ENCODE results near the gene SCAPER. TPM values are rescaled to one million over a fixed set of nuclear protein-coding genes. Genes with fewer than 3 reads are reported as not detected.
A peak's percentile ranks its signal among the peaks of the same experiment; 100 is the strongest.

Gene SCAPER
- total RNA-seq, 1 donor from 2014 or later: 42.6 TPM

DNA sequence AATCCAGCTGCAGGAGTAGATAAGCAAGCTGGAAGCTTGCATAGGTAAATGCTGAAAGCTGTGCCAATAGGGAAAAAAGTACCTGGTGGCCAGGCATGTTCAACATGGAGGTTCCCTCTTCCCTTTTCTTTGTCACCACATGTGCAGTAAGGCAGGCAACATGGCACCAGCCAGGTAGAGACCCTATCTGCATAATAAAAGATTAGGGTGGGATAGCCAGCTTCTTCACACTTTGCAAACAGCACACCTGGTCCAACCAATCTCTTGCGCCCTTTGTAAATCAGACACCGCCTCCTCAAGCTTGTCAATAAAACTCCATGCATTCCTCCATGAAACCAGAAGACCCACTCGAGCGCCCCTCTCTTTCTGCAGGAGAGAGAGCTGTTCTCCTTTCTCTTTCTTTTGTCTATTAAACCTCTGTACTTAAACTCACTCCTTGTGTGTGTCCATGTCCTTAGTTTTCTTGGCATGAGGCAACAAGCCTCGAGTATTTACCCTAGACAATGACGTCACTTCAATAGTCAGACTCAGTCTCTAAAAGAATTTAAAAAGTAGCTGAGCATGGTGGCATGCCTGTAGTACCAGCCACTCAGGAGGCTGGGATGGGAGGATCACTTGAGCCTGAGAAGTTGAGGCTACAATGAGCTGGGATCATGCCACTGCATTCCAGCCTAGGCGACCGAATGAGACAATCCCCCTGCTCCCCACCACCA lies 256.3 kb downstream of the SCAPER start:
- no peaks in the 10 kb centered on the region for H3K27me3 ChIP-seq (ENCODE audit: low read depth)
- DNase-seq: no peak

GRCh38 chr15:76647612-76648011 lies 257.5 kb downstream of the SCAPER start:
- H3K36me3 ChIP-seq: peaks cover 32% of the 10 kb centered on the region
- TF ChIP-seq, protein P1, sequence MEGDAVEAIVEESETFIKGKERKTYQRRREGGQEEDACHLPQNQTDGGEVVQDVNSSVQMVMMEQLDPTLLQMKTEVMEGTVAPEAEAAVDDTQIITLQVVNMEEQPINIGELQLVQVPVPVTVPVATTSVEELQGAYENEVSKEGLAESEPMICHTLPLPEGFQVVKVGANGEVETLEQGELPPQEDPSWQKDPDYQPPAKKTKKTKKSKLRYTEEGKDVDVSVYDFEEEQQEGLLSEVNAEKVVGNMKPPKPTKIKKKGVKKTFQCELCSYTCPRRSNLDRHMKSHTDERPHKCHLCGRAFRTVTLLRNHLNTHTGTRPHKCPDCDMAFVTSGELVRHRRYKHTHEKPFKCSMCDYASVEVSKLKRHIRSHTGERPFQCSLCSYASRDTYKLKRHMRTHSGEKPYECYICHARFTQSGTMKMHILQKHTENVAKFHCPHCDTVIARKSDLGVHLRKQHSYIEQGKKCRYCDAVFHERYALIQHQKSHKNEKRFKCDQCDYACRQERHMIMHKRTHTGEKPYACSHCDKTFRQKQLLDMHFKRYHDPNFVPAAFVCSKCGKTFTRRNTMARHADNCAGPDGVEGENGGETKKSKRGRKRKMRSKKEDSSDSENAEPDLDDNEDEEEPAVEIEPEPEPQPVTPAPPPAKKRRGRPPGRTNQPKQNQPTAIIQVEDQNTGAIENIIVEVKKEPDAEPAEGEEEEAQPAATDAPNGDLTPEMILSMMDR (IDR thresholded peaks at IDR 0.05; ENCODE audit: borderline replicate concordance): no peak
- H3K4me3 ChIP-seq: no peak overlapping the region
- H3K27me3 ChIP-seq (ENCODE audit: low read depth): no peaks in the 10 kb centered on the region
- H3K9me3 ChIP-seq (replicated peaks): peaks cover 7% of the 10 kb centered on the region
- no peak overlapping the region for H3K27ac ChIP-seq (replicated peaks)
- intact Hi-C loops (cut with micrococcal nuclease): no loop called here
- DNase-seq: no peak
- no peaks in the 10 kb centered on the region for H3K4me1 ChIP-seq

More for the DNA sequence above, 256.3 kb downstream of the SCAPER start:
- H3K27ac ChIP-seq (replicated peaks): no peak overlapping the region
- H3K4me3 ChIP-seq: no peak overlapping the region
- no peaks in the 10 kb centered on the region for H3K4me1 ChIP-seq
- intact Hi-C loops (cut with micrococcal nuclease): no loop called here
- peaks cover 27% of the 10 kb centered on the region for H3K36me3 ChIP-seq
- TF ChIP-seq, protein P1 (IDR thresholded peaks at IDR 0.05; ENCODE audit: borderline replicate concordance): no peak
- H3K9me3 ChIP-seq (replicated peaks): peaks cover 7% of the 10 kb centered on the region

DNA sequence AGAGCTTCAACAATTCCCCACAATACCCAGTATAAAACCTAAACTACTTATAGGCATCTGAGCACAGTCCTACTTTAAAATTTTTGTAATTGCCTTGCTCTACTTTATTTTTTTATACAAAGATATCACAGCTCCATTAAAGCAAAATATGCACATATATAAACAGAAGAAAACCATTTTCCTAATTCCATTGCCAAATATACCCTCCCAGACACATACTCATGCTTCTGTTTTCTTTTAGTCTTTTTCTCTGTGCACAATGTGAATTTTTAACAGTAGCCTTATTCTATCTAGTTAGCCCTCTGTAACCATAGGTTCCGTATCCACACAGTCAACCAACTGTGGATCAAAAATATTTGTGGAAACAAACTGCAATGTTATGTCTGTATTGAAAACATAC lies 260.5 kb downstream of the SCAPER start:
- H3K27ac ChIP-seq (replicated peaks): no peak overlapping the region
- no peak for DNase-seq
- H3K36me3 ChIP-seq: peaks cover 30% of the 10 kb centered on the region
- H3K27me3 ChIP-seq (ENCODE audit: low read depth): no peaks in the 10 kb centered on the region
- H3K4me3 ChIP-seq: no peak overlapping the region
- no peaks in the 10 kb centered on the region for H3K4me1 ChIP-seq
- intact Hi-C loops (cut with micrococcal nuclease): no loop called here
- TF ChIP-seq, protein P1 (IDR thresholded peaks at IDR 0.05; ENCODE audit: borderline replicate concordance): no peak
- no peaks in the 10 kb centered on the region for H3K9me3 ChIP-seq (replicated peaks)

DNA sequence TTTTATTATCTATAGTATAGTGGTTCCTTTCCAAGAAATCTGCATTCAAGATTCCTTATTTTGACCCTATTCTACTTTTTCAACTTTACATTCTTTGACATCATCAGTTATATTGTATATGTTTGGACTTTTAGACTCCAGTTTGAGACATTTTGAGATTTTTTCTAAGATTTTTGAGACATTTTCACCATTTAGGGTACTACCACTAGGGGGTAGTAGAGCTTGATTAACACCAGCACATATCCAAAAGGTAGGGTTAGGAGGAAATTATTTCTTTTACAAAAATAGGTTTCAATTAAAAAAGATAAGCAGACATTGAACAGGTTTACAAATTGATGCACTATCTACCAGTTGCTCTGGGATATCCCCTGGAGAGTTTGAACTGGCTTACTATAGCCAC lies 262.5 kb downstream of the SCAPER start:
- Histone ChIP-seq H3K36me3 (peaks cover 11% of the 10 kb centered on the region), H3K4me3 (no peak overlapping the region), H3K27me3 (ENCODE audit: low read depth) (no peaks in the 10 kb centered on the region), H3K27ac (replicated peaks) (no peak overlapping the region), H3K4me1 (no peaks in the 10 kb centered on the region), H3K9me3 (replicated peaks) (no peaks in the 10 kb centered on the region)
- intact Hi-C loops (cut with micrococcal nuclease): no loop called here
- TF ChIP-seq, protein P1 (IDR thresholded peaks at IDR 0.05; ENCODE audit: borderline replicate concordance): peak; percentile 53
- DNase-seq: no peak

GRCh38 chr15:76637166-76637565 lies 268.0 kb downstream of the SCAPER start:
- TF ChIP-seq, protein P1 (IDR thresholded peaks at IDR 0.05; ENCODE audit: borderline replicate concordance): no peak
- H3K4me3 ChIP-seq: no peak overlapping the region
- no peak for DNase-seq
- intact Hi-C loops (cut with micrococcal nuclease): no loop called here
- H3K27ac ChIP-seq (replicated peaks): no peak overlapping the region
- H3K9me3 ChIP-seq (replicated peaks): peaks cover 10% of the 10 kb centered on the region
- H3K36me3 ChIP-seq: peaks cover 15% of the 10 kb centered on the region
- H3K4me1 ChIP-seq: peaks cover 15% of the 10 kb centered on the region
- H3K27me3 ChIP-seq (ENCODE audit: low read depth): no peaks in the 10 kb centered on the region

Data from left ventricle myocardium inferior (tissue), 1 donor.